Measurements from ENCODE around the gene ANKRD36C. TPM values are rescaled to one million over a fixed set of nuclear protein-coding genes. Genes with fewer than 3 reads are reported as not detected.
"Not testable (repeated sequence)": the region's sequence is repeated elsewhere in the genome, so short reads cannot be mapped to it uniquely, and the experiment has no call there.

The ANKRD36C gene
- total and polyA plus RNA-seq, 8 donors = 11.8 to 50.5 (median 37.7) TPM

DNA sequence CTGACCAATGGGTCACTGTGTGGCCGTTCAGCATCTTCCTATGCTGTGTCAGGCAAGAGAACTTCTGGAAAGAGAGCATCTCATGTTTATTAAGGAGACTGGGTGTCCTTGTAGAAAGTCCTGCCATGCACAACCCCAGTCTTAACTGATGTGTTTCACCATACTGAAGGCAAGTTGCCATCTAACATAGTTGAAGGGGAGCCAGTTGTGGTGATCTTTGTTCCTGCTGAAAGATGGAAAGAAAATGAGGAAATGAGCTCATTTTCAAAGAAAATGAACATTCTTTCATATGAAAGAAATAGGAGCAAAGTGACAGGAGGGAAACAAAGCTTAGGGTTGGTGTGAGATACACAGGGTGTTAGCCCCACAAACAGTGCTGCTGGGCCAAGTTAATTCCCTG lies 178.3 kb downstream of the ANKRD36C start:
- H3K4me3 ChIP-seq; H3K27me3 ChIP-seq; H3K36me3 ChIP-seq; H3K4me1 ChIP-seq; DNase-seq; H3K27ac ChIP-seq; ATAC-seq; intact Hi-C loops (cut with DNase I): not testable (repeated sequence)
- H3K9me3 ChIP-seq = peaks cover 0 to 28% of the 10 kb centered on the region in 2 donors

DNA sequence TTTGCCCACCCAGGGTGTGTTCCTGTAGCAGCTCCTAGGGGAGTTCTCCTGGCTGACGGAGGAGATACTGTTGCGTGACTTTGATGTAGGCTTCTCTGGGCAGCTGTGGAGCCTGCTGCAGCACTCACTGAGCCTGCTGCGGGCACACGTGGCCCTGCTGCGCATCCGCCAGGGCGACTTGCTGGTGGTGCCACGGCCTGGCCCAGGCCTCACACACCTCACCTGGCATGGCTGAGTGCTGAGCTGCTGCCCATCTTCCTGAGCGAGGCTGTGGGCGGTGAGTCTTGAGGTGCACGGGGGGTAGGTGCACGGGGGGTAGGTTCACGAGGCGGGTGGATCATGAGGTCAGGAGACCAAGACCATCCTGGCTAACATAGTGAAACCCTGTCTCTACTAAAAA lies 191.7 kb downstream of the ANKRD36C start:
- ATAC-seq (no peak), DNase-seq (peak in 1 of 4 donors; percentile 51)
- Histone ChIP-seq H3K4me3 (no peak overlapping the region), H3K9me3 (peaks cover 0 to 25% of the 10 kb centered on the region in 2 donors), H3K27ac (no peak overlapping the region), H3K4me1 (no peaks in the 10 kb centered on the region), H3K36me3 (peaks cover 0 to 2% of the 10 kb centered on the region in 2 donors), H3K27me3 (no peaks in the 10 kb centered on the region)
- TF ChIP-seq, protein P1, sequence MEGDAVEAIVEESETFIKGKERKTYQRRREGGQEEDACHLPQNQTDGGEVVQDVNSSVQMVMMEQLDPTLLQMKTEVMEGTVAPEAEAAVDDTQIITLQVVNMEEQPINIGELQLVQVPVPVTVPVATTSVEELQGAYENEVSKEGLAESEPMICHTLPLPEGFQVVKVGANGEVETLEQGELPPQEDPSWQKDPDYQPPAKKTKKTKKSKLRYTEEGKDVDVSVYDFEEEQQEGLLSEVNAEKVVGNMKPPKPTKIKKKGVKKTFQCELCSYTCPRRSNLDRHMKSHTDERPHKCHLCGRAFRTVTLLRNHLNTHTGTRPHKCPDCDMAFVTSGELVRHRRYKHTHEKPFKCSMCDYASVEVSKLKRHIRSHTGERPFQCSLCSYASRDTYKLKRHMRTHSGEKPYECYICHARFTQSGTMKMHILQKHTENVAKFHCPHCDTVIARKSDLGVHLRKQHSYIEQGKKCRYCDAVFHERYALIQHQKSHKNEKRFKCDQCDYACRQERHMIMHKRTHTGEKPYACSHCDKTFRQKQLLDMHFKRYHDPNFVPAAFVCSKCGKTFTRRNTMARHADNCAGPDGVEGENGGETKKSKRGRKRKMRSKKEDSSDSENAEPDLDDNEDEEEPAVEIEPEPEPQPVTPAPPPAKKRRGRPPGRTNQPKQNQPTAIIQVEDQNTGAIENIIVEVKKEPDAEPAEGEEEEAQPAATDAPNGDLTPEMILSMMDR (IDR thresholded peaks at IDR 0.05) = no peak
- intact Hi-C loops (cut with DNase I) = no loop called here

GRCh38 chr2:95799147-95799889 lies 192.3 kb downstream of the ANKRD36C start:
- DNase-seq = peak in 1 of 4 donors; percentile 52
- H3K27me3 ChIP-seq; H3K27ac ChIP-seq; H3K4me3 ChIP-seq; intact Hi-C loops (cut with DNase I); H3K4me1 ChIP-seq; ATAC-seq; H3K36me3 ChIP-seq: not testable (repeated sequence)
- peaks cover 0 to 20% of the 10 kb centered on the region in 2 donors for H3K9me3 ChIP-seq

DNA sequence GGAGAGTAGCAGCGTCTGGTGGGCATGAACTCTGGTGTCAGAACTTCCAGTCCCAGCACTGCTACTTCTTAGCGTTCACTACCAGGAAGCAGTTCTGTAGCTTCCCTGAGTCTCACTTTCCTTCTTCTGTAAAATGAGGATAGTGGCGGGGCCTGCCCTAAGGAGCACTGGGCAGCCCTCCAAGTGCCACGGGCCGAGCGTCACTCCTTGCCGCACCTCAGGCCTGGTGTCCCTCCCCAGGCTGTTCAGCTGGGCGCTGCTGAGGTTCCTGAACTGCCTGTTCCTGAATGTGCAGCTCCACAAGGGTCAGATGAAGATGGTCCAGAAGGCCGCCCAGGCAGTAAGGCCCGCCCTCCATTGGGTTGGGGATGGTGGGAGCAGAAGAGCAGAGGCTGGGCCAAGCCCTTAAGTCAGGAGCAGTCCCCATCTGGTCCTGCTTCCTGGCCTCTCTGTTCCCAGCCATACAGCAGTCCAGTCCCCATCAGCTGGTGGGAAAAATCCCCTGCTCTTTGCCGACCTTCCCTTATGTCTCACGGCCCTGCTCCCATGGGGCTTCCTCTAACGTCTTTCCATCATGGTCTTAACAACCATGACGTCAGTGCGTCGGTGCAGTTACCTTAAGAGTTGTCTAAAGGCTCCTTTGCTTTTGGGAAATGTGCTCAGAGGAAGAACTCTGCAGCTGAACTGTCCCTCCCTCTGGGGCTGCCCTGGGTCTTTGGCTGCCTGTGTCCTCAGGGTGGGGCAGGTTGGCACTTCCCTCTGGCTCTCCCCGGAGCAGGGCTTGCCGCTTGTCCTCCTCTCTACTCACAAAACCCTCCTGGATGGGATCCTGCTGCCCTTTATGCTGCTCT lies 195.2 kb downstream of the ANKRD36C start:
- H3K27ac ChIP-seq; H3K36me3 ChIP-seq; H3K9me3 ChIP-seq; DNase-seq; H3K4me1 ChIP-seq; H3K27me3 ChIP-seq; H3K4me3 ChIP-seq; intact Hi-C loops (cut with DNase I): not testable (repeated sequence)
- ATAC-seq = peak; percentile 73

DNA sequence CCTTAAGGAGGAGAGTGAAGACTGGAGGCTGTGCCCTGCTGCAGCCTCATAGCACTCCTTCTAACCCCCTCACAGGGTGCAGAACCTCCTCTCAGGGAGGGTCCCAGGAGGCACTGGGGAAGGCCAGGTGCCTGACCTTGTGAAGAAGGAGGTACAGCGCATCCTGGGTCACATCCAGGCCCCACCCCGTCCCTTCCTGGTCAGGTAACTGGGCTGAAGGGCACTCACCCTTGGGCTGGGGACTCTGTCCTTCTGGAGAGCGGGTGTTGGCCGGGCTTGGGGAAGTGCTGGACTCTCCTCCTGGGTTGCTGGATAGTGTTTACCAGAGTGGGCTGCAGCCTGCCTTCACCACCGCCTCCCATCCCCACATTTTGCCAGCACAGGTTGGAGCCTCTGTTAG lies 197.7 kb downstream of the ANKRD36C start:
- H3K36me3 ChIP-seq; H3K27ac ChIP-seq; H3K27me3 ChIP-seq; DNase-seq; ATAC-seq; H3K9me3 ChIP-seq; intact Hi-C loops (cut with DNase I); H3K4me3 ChIP-seq; H3K4me1 ChIP-seq: not testable (repeated sequence)

GRCh38 chr2:95790180-95790579 lies 201.4 kb downstream of the ANKRD36C start:
- ATAC-seq = peak; percentile 36
- H3K9me3 ChIP-seq; H3K27ac ChIP-seq; H3K4me3 ChIP-seq; DNase-seq; H3K36me3 ChIP-seq; H3K4me1 ChIP-seq; intact Hi-C loops (cut with DNase I); H3K27me3 ChIP-seq: not testable (repeated sequence)

DNA sequence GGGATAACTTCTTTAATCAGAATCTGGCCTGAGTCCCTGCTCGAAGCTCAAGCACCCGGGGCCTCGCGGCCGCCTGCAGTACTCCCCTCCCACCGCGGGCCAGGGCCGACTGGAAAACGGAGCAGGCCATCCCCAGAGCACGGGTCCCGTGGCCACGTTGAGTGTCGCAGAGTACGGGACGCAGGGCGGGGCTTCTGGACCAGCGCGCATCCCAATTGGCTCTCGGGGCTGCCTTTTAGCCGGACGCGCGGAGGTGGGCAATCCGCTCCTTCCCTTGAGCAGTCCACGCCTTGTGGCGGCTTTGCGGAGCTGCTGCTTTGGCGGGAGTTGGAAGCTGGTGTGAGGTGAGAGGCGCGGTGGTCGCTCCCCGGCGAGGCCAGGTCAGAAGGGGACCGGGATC lies 202.2 kb downstream of the ANKRD36C start:
- intact Hi-C loops (cut with DNase I); DNase-seq; H3K27ac ChIP-seq; H3K4me3 ChIP-seq; H3K36me3 ChIP-seq; H3K4me1 ChIP-seq; H3K9me3 ChIP-seq; H3K27me3 ChIP-seq: not testable (repeated sequence)
- peak; percentile 62 for ATAC-seq

GRCh38 chr2:95788642-95789041 lies 203.0 kb downstream of the ANKRD36C start:
- not testable (repeated sequence) for ATAC-seq

More at GRCh38 chr2:95788642-95789041, 203.0 kb downstream of the ANKRD36C start:
- intact Hi-C loops (cut with DNase I); H3K27ac ChIP-seq; DNase-seq; H3K4me1 ChIP-seq; H3K36me3 ChIP-seq; H3K4me3 ChIP-seq; H3K27me3 ChIP-seq; H3K9me3 ChIP-seq: not testable (repeated sequence)

Other genes starting within 250 kb of the ANKRD36C start
- gene GPAT2, start 43.1 kb upstream of the ANKRD36C start, total RNA-seq = 1 to 10 TPM; 2.8 to 7.3 TPM
- gene GPAT2, start 43.1 kb upstream of the ANKRD36C start, polyA plus RNA-seq (ENCODE audit: insufficient read length in 6 of 6) = 1 to 10 TPM; 2.7 to 6.2 (median 3.4) TPM
- under 1 TPM; 0.20 to 0.34 TPM for gene ADRA2B, start 124.7 kb upstream of the ANKRD36C start, total RNA-seq
- gene ADRA2B, start 124.7 kb upstream of the ANKRD36C start, polyA plus RNA-seq (ENCODE audit: insufficient read length in 6 of 6) = 1 to 10 TPM in 5 of 6 donors, under 1 TPM in 1; 0.74 to 2.3 (median 1.3) TPM
- gene ASTL, start 146.7 kb upstream of the ANKRD36C start, total RNA-seq = not detected
- under 1 TPM in 5 of 6 donors, not detected in 1; 0.11 to 0.30 (median 0.21) TPM for gene ASTL, start 146.7 kb upstream of the ANKRD36C start, polyA plus RNA-seq (ENCODE audit: insufficient read length in 6 of 6)
- gene DUSP2, start 153.6 kb upstream of the ANKRD36C start, total RNA-seq = 1 to 10 TPM; 3.6 to 5.7 TPM
- gene DUSP2, start 153.6 kb upstream of the ANKRD36C start, polyA plus RNA-seq (ENCODE audit: insufficient read length in 6 of 6) = 1 to 10 TPM in 5 of 6 donors, under 1 TPM in 1; 0.82 to 3.3 (median 1.5) TPM
- 100 to 1,000 TPM; 132 to 142 TPM for gene STARD7, start 217.0 kb upstream of the ANKRD36C start, total RNA-seq
- gene STARD7, start 217.0 kb upstream of the ANKRD36C start, polyA plus RNA-seq (ENCODE audit: insufficient read length in 6 of 6) = 100 to 1,000 TPM in 5 of 6 donors, 10 to 100 TPM in 1; 99.2 to 120 (median 108) TPM